ENCODE results near the gene FANCI.

FANCI gene

GRCh38 chr15:89291934-89292438, 48.2 kb downstream of the FANCI start:
- Mint-ChIP-seq H3K27me3 (no peaks in the 10 kb centered on the region), H3K9me3 (no peaks in the 10 kb centered on the region), H3K4me3 (no peak overlapping the region), H3K4me1 (no peaks in the 10 kb centered on the region), H3K36me3 (ENCODE audit: insufficient read depth) (peaks cover 17% of the 10 kb centered on the region), H3K27ac (ENCODE audit: low read depth) (no peak overlapping the region)
- DNase-seq (ENCODE audit: low spot score in 2 of 2) (no peak), ATAC-seq (replicated peaks; ENCODE audit: extremely low read depth, poor library complexity, severe bottlenecking) (no peak)

GRCh38 chr15:89293012-89293411, 49.2 kb downstream of the FANCI start:
- Mint-ChIP-seq H3K36me3 (ENCODE audit: insufficient read depth) (peaks cover 18% of the 10 kb centered on the region), H3K9me3 (no peaks in the 10 kb centered on the region), H3K27ac (ENCODE audit: low read depth) (no peak overlapping the region), H3K4me1 (peaks cover 2% of the 10 kb centered on the region), H3K4me3 (no peak overlapping the region), H3K27me3 (no peaks in the 10 kb centered on the region)
- ATAC-seq (replicated peaks; ENCODE audit: extremely low read depth, poor library complexity, severe bottlenecking): no peak
- no peak for DNase-seq (ENCODE audit: low spot score in 2 of 2)

- H3K27ac Mint-ChIP-seq (ENCODE audit: low read depth): no peak overlapping the region
- H3K9me3 Mint-ChIP-seq: no peaks in the 10 kb centered on the region
- ATAC-seq (replicated peaks; ENCODE audit: extremely low read depth, poor library complexity, severe bottlenecking): no peak
- DNase-seq (ENCODE audit: low spot score in 2 of 2): no peak
- H3K27me3 Mint-ChIP-seq: no peaks in the 10 kb centered on the region
- H3K36me3 Mint-ChIP-seq (ENCODE audit: insufficient read depth): peaks cover 18% of the 10 kb centered on the region
- H3K4me3 Mint-ChIP-seq: no peak overlapping the region
- peaks cover 9% of the 10 kb centered on the region for H3K4me1 Mint-ChIP-seq
These were observed 56.1 kb downstream of the FANCI start for GRCh38 chr15:89299896-89300295.

GRCh38 chr15:89301304-89302089, 57.7 kb downstream of the FANCI start:
- DNase-seq (ENCODE audit: low spot score in 2 of 2) (no peak), ATAC-seq (replicated peaks; ENCODE audit: extremely low read depth, poor library complexity, severe bottlenecking) (no peak)
- Mint-ChIP-seq H3K4me3 (no peak overlapping the region), H3K36me3 (ENCODE audit: insufficient read depth) (peaks cover 17% of the 10 kb centered on the region), H3K27me3 (no peaks in the 10 kb centered on the region), H3K27ac (ENCODE audit: low read depth) (no peak overlapping the region), H3K9me3 (no peaks in the 10 kb centered on the region), H3K4me1 (peaks cover 9% of the 10 kb centered on the region)

GRCh38 chr15:89303986-89304385, 60.2 kb downstream of the FANCI start:
- DNase-seq (ENCODE audit: low spot score in 2 of 2): no peak
- H3K27me3 Mint-ChIP-seq: no peaks in the 10 kb centered on the region
- no peak for ATAC-seq (replicated peaks; ENCODE audit: extremely low read depth, poor library complexity, severe bottlenecking)
- H3K4me1 Mint-ChIP-seq: no peaks in the 10 kb centered on the region
- no peak overlapping the region for H3K4me3 Mint-ChIP-seq
- H3K9me3 Mint-ChIP-seq: no peaks in the 10 kb centered on the region
- H3K36me3 Mint-ChIP-seq (ENCODE audit: insufficient read depth): peaks cover 16% of the 10 kb centered on the region
- no peak overlapping the region for H3K27ac Mint-ChIP-seq (ENCODE audit: low read depth)

GRCh38 chr15:89305395-89305794, 61.6 kb downstream of the FANCI start:
- Mint-ChIP-seq H3K27me3 (no peaks in the 10 kb centered on the region), H3K4me3 (no peak overlapping the region), H3K27ac (ENCODE audit: low read depth) (no peak overlapping the region), H3K36me3 (ENCODE audit: insufficient read depth) (peaks cover 12% of the 10 kb centered on the region), H3K4me1 (no peaks in the 10 kb centered on the region), H3K9me3 (no peaks in the 10 kb centered on the region)
- ATAC-seq (replicated peaks; ENCODE audit: extremely low read depth, poor library complexity, severe bottlenecking): no peak
- DNase-seq (ENCODE audit: low spot score in 2 of 2): no peak

- no peaks in the 10 kb centered on the region for H3K9me3 Mint-ChIP-seq
- no peak overlapping the region for H3K4me3 Mint-ChIP-seq
- H3K36me3 Mint-ChIP-seq (ENCODE audit: insufficient read depth): peaks cover 14% of the 10 kb centered on the region
- DNase-seq (ENCODE audit: low spot score in 2 of 2) (no peak), ATAC-seq (replicated peaks; ENCODE audit: extremely low read depth, poor library complexity, severe bottlenecking) (no peak)
- H3K4me1 Mint-ChIP-seq: no peaks in the 10 kb centered on the region
- no peaks in the 10 kb centered on the region for H3K27me3 Mint-ChIP-seq
- no peak overlapping the region for H3K27ac Mint-ChIP-seq (ENCODE audit: low read depth)
These were observed 63.3 kb downstream of the FANCI start for GRCh38 chr15:89307046-89307587.

GRCh38 chr15:89307791-89308190, 64.0 kb downstream of the FANCI start:
- no peak overlapping the region for H3K4me3 Mint-ChIP-seq
- no peaks in the 10 kb centered on the region for H3K4me1 Mint-ChIP-seq
- H3K36me3 Mint-ChIP-seq (ENCODE audit: insufficient read depth): peaks cover 14% of the 10 kb centered on the region
- DNase-seq (ENCODE audit: low spot score in 2 of 2) (no peak), ATAC-seq (replicated peaks; ENCODE audit: extremely low read depth, poor library complexity, severe bottlenecking) (no peak)
- H3K9me3 Mint-ChIP-seq: no peaks in the 10 kb centered on the region
- H3K27me3 Mint-ChIP-seq: no peaks in the 10 kb centered on the region
- peak overlapping the region; percentile 8 for H3K27ac Mint-ChIP-seq (ENCODE audit: low read depth)

- peak overlapping the region; percentile 8 for H3K27ac Mint-ChIP-seq (ENCODE audit: low read depth)
These were observed 64.5 kb downstream of the FANCI start for GRCh38 chr15:89308236-89308635.

GRCh38 chr15:89309993-89310392, 66.2 kb downstream of the FANCI start:
- Mint-ChIP-seq H3K9me3 (no peaks in the 10 kb centered on the region), H3K27ac (ENCODE audit: low read depth) (no peak overlapping the region), H3K4me3 (no peak overlapping the region), H3K4me1 (no peaks in the 10 kb centered on the region), H3K36me3 (ENCODE audit: insufficient read depth) (peaks cover 17% of the 10 kb centered on the region), H3K27me3 (no peaks in the 10 kb centered on the region)
- ATAC-seq (replicated peaks; ENCODE audit: extremely low read depth, poor library complexity, severe bottlenecking): no peak
- DNase-seq (ENCODE audit: low spot score in 2 of 2): no peak

More at GRCh38 chr15:89308236-89308635, 64.5 kb downstream of the FANCI start:
- Mint-ChIP-seq H3K9me3 (no peaks in the 10 kb centered on the region), H3K4me3 (no peak overlapping the region), H3K4me1 (no peaks in the 10 kb centered on the region), H3K36me3 (ENCODE audit: insufficient read depth) (peaks cover 12% of the 10 kb centered on the region), H3K27me3 (no peaks in the 10 kb centered on the region)
- DNase-seq (ENCODE audit: low spot score in 2 of 2) (no peak), ATAC-seq (replicated peaks; ENCODE audit: extremely low read depth, poor library complexity, severe bottlenecking) (no peak)

GRCh38 chr15:89315375-89315929, 71.7 kb downstream of the FANCI start:
- Mint-ChIP-seq H3K9me3 (no peaks in the 10 kb centered on the region), H3K27ac (ENCODE audit: low read depth) (peak overlapping the region; percentile 70), H3K4me1 (peaks cover 14% of the 10 kb centered on the region), H3K27me3 (no peaks in the 10 kb centered on the region), H3K36me3 (ENCODE audit: insufficient read depth) (peaks cover 59% of the 10 kb centered on the region), H3K4me3 (no peak overlapping the region)
- ATAC-seq (replicated peaks; ENCODE audit: extremely low read depth, poor library complexity, severe bottlenecking): no peak
- DNase-seq (ENCODE audit: low spot score in 2 of 2): no peak

GRCh38 chr15:89316504-89316903, 72.7 kb downstream of the FANCI start:
- Mint-ChIP-seq H3K27me3 (no peaks in the 10 kb centered on the region), H3K27ac (ENCODE audit: low read depth) (no peak overlapping the region), H3K36me3 (ENCODE audit: insufficient read depth) (peaks cover 61% of the 10 kb centered on the region), H3K4me1 (peaks cover 17% of the 10 kb centered on the region), H3K4me3 (no peak overlapping the region), H3K9me3 (no peaks in the 10 kb centered on the region)
- no peak for DNase-seq (ENCODE audit: low spot score in 2 of 2)
- no peak for ATAC-seq (replicated peaks; ENCODE audit: extremely low read depth, poor library complexity, severe bottlenecking)

- ATAC-seq (replicated peaks; ENCODE audit: extremely low read depth, poor library complexity, severe bottlenecking) (no peak), DNase-seq (ENCODE audit: low spot score in 2 of 2) (no peak)
- Mint-ChIP-seq H3K27ac (ENCODE audit: low read depth) (no peak overlapping the region), H3K4me1 (peaks cover 17% of the 10 kb centered on the region), H3K9me3 (no peaks in the 10 kb centered on the region), H3K27me3 (no peaks in the 10 kb centered on the region), H3K4me3 (no peak overlapping the region), H3K36me3 (ENCODE audit: insufficient read depth) (peaks cover 68% of the 10 kb centered on the region)
These were observed 73.5 kb downstream of the FANCI start for GRCh38 chr15:89317186-89317720.

All from central memory CD8-positive, alpha-beta T cell (primary cell).